Smooth muscle cell (in vitro differentiated cells): Measurements from ENCODE around the gene LGALS7B. TPM values are rescaled to one million over a fixed set of nuclear protein-coding genes. Genes with fewer than 3 reads are reported as not detected.
"Not testable (repeated sequence)": the region's sequence is repeated elsewhere in the genome, so short reads cannot be mapped to it uniquely, and the experiment has no call there.

Experiments
- DNase-seq: peaks from one replicate; lab custom pipeline; 2025; ENCODE audit not compliant: unreplicated experiment; lab: John Stamatoyannopoulos, UW
- H2AFZ ChIP-seq: fragments of 200-600 bp; sonication (generic); 2 replicates; pipeline ENCODE4 v1.6.0; 2016; ENCODE audit warnings: antibody characterized with exemption, low read depth, mild to moderate bottlenecking
- H3F3A ChIP-seq: fragments of 200-600 bp; sonication (generic); 2 replicates; pipeline ENCODE4 v1.6.0; 2017; ENCODE audit warnings: antibody characterized with exemption, low read depth
- H3K27ac ChIP-seq: fragments of 200-600 bp; sonication (generic); 2 replicates; pipeline ENCODE4 v1.5.1; 2016; ENCODE audit warnings: low read depth, mild to moderate bottlenecking
- H3K27me3 ChIP-seq: fragments of 200-600 bp; sonication (generic); 2 replicates; pipeline ENCODE4 v1.6.1; 2016; ENCODE audit warnings: low read depth, mild to moderate bottlenecking
- H3K36me3 ChIP-seq: fragments of 200-600 bp; sonication (generic); 2 replicates; pipeline ENCODE4 v1.5.1; 2016; ENCODE audit warnings: low read depth
- H3K4me1 ChIP-seq: fragments of 200-600 bp; sonication (generic); 2 replicates; pipeline ENCODE4 v1.5.1; 2016; ENCODE audit warnings: low read depth
- H3K4me2 ChIP-seq: fragments of 200-600 bp; sonication (generic); 2 replicates; pipeline ENCODE4 v1.6.0; 2016; ENCODE audit warnings: mild to moderate bottlenecking
- H3K4me3 ChIP-seq: fragments of 200-600 bp; sonication (generic); 2 replicates; pipeline ENCODE4 v1.5.1; 2016; ENCODE audit warnings: mild to moderate bottlenecking
- H3K79me2 ChIP-seq: fragments of 200-600 bp; sonication (generic); 2 replicates; pipeline ENCODE4 v1.6.0; 2016; ENCODE audit warnings: low read depth, mild to moderate bottlenecking
- H3K9ac ChIP-seq: fragments of 200-600 bp; sonication (generic); 2 replicates; pipeline ENCODE4 v1.6.0; 2016; ENCODE audit warnings: low read depth
- H3K9me3 ChIP-seq: fragments of 200-600 bp; sonication (generic); replicated peaks from 2 replicates; pipeline ENCODE4 v1.5.1; 2016; ENCODE audit warnings: low read depth
- H4K20me1 ChIP-seq: fragments of 200-600 bp; sonication (generic); 2 replicates; pipeline ENCODE4 v1.6.0; 2016; ENCODE audit warnings: low read depth
- CTCF ChIP-seq: fragments of 200-600 bp; sonication (generic); IDR thresholded peaks from 2 replicates; pipeline ENCODE4 v1.5.1; 2017; ENCODE audit warnings: borderline replicate concordance, mild to moderate bottlenecking, antibody characterized with exemption; ENCODE audit not compliant: insufficient read depth, poor library complexity, severe bottlenecking
- WGBS: methylation state at CpG from one replicate; pipeline ENCODE4 v1.1.7; 2016; ENCODE audit warnings: low lambda C conversion rate; 5-methylcytosine and 5-hydroxymethylcytosine counted together
- polyA plus RNA-seq: library from polyadenylated mRNA; unstranded; fragments of >200 nt; fragmentation: Nextera tagmentation; extraction: Ambion mirVana; gene quantifications from 2 replicates; pipeline ENCODE4 v1.2.1, GENCODE V29; 2016
- total RNA-seq: library from RNA; depleted of rRNA; stranded (reverse); fragments of >200 nt; gene quantifications from 2 replicates; pipeline ENCODE4 v1.2.3, GENCODE V29; 2014

The LGALS7B gene
- total and polyA plus RNA-seq, 2 experiments from 2014 or later = not detected

DNA sequence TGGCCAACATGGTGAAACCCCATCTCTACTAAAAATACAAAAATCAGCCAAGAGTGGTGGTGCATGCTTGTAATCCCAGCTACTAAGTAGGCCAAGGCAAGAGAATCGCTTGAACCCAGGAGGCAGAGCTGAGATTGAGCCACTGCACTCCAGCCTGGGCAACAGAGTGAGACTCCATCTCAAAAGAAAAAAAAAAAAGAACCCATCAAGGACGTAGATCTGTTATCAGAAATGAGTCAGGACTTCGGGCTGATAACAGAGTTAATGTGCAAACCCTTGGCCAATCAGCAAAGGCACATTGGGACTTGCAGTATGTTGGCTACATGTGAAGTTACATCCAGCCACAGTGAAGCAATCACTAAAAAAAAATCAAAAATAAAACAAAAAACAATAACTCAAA is 4.8 kb upstream of the LGALS7B start:
- Histone ChIP-seq H3K27me3 (no peaks in the 10 kb centered on the region), H3K79me2 (no peaks in the 10 kb centered on the region), H3K9ac (no peak overlapping the region), H4K20me1 (no peaks in the 10 kb centered on the region), H3K9me3 (no peaks in the 10 kb centered on the region), H3K36me3 (no peaks in the 10 kb centered on the region), H3K4me1 (no peaks in the 10 kb centered on the region), H3F3A (no peaks in the 10 kb centered on the region), H3K4me2 (no peak overlapping the region), H2AFZ (no peak overlapping the region), H3K4me3 (no peak overlapping the region), H3K27ac (no peak overlapping the region)
- TF ChIP-seq CTCF = no peak
- WGBS = 64% methylated on average over 3 of the region's 3 CpGs
- DNase-seq = no peak

DNA sequence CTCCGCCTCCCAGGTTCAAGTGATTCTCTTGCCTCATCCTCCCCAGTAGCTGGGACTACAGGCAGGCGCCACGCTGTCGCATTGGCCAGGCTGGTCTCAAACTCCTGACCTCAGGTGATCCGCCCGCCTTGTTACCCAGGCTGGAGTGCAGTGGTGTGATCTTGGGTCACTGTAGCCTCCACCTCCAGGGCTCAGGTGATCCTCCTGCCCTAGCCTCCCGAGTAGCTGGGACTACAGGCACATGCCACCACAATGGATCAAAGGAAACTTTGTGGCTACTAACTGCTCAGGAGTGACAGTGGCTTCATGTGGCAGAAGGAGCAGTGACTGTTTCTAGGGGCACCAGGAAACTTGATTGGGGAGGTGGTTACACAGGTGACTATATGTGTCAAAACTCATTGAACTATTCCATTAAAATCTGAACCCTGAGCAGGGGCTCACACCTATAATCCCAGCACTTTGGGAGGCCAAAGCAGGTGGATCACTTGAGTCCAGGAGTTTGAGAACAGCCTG is 3.8 kb upstream of the LGALS7B start:
- no peak overlapping the region for H3K9ac ChIP-seq
- WGBS = 98% methylated on average over 7 of the region's 7 CpGs
- no peak overlapping the region for H3K27ac ChIP-seq

DNA sequence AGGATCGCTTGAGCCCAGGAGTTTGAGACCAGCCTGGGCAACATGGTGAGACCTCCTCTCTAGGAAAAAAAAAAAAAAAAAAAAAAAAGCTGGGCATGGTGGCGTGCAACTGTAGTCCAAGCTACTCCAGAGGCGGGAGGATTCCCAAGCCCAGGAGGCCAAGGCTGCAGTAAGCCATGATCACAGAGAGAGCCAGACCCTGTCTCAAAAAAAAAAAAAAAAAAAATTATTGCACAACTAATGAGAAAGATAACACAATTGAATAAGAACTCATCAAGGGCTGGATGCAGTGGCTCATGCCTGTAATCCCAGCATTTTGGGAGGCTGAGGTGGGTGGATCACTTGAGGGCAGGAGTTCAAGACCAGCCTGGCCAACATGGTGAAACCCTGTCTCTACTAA is 2.9 kb upstream of the LGALS7B start:
- not testable (repeated sequence) for H4K20me1 ChIP-seq, H3K27me3 ChIP-seq, H3K4me2 ChIP-seq, H3K9ac ChIP-seq, H3F3A ChIP-seq, DNase-seq, H3K4me1 ChIP-seq, H3K79me2 ChIP-seq, H3K27ac ChIP-seq, H3K9me3 ChIP-seq, H2AFZ ChIP-seq, H3K4me3 ChIP-seq, H3K36me3 ChIP-seq
- WGBS = 95% methylated on average over 3 of the region's 3 CpGs

More for the DNA sequence above, 3.8 kb upstream of the LGALS7B start:
- H3K79me2 ChIP-seq = no peaks in the 10 kb centered on the region
- no peak for TF ChIP-seq CTCF
- no peaks in the 10 kb centered on the region for H3K4me1 ChIP-seq
- no peak for DNase-seq
- no peak overlapping the region for H3K4me2 ChIP-seq
- H4K20me1 ChIP-seq = no peaks in the 10 kb centered on the region
- H3K4me3 ChIP-seq = no peak overlapping the region
- H2AFZ ChIP-seq = no peak overlapping the region
- H3F3A ChIP-seq = no peaks in the 10 kb centered on the region
- no peaks in the 10 kb centered on the region for H3K9me3 ChIP-seq
- H3K36me3 ChIP-seq = no peaks in the 10 kb centered on the region
- H3K27me3 ChIP-seq = no peaks in the 10 kb centered on the region

DNA sequence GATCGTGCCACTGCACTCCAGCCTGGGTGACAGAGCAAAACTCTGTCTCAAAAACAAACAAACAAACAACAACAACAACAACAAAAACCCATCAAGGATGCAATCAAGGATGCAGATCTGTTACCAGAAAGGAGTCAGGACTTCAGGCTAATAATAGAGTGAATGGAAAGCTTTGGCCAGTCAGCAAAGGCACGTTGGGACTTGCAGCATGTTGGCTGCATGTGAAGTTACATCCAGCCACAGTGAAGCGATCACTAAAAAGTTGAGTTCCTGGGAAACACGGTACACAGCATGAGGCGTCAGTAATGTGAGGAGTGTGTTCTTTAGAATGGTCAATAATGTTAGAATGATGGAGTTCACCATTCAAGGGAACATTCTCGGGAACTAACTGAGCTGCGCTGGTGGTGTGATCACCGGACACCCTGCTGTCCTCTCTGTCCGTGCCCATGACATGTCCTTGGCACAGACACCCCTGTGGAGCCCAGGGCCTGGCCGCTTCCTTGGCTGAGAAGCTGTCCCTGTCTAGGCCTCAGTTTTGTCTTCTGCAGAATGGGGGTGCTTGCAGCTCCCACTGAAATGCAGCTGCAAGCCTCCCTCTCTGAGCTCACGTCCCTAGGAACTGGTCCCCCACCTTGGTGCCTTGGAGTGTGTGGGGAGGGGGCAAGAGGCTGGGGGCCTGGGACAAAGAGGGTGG is 2.3 kb upstream of the LGALS7B start:
- H3K9ac ChIP-seq = no peak overlapping the region
- H3K4me1 ChIP-seq = no peaks in the 10 kb centered on the region
- 86% methylated on average over 11 of the region's 11 CpGs for WGBS
- no peak for TF ChIP-seq CTCF
- no peak overlapping the region for H2AFZ ChIP-seq
- no peaks in the 10 kb centered on the region for H4K20me1 ChIP-seq
- no peaks in the 10 kb centered on the region for H3K9me3 ChIP-seq
- no peaks in the 10 kb centered on the region for H3K27me3 ChIP-seq
- H3K4me3 ChIP-seq = no peak overlapping the region
- no peak for DNase-seq
- H3K27ac ChIP-seq = no peak overlapping the region
- no peak overlapping the region for H3K4me2 ChIP-seq
- H3F3A ChIP-seq = no peaks in the 10 kb centered on the region
- H3K79me2 ChIP-seq = no peaks in the 10 kb centered on the region
- no peaks in the 10 kb centered on the region for H3K36me3 ChIP-seq

- 86% methylated on average over 7 of the region's 49 CpGs for WGBS
- H3K9me3 ChIP-seq, H3K9ac ChIP-seq, H3K4me3 ChIP-seq, H3K4me2 ChIP-seq, H3K27me3 ChIP-seq, H4K20me1 ChIP-seq, H3K36me3 ChIP-seq, DNase-seq, H3K27ac ChIP-seq, H2AFZ ChIP-seq, H3K79me2 ChIP-seq, H3K4me1 ChIP-seq, H3F3A ChIP-seq: not testable (repeated sequence)
Measured at GRCh38 chr19:38790507-38791403, 1.8 kb downstream of the LGALS7B start.

DNA sequence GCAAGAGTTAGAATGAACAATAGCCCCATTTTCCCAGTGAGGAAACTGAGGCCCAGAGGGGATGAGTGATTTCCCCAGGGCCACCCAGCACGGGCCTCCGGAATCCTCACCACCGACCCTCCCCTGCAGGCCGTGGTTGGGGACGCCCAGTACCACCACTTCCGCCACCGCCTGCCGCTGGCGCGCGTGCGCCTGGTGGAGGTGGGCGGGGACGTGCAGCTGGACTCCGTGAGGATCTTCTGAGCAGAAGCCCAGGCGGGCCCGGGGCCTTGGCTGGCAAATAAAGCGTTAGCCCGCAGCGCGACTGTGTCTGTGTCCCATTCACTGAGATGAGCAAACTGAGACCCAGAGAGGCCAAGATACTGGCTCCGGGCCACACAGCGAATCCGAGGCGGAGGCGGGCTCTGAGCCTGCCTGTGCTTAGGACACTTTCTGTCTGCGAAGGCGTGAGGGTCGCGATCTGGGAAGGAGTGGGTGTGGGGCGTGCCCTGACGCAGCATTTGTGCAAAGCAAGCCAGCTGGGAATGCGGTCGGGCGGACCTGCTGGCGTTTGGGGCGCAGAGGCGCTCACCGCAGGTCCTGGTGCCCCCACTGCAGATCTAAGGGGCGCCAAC is 2.6 kb downstream of the LGALS7B start:
- H3K79me2 ChIP-seq, DNase-seq, H2AFZ ChIP-seq, H3K27me3 ChIP-seq, H3K9ac ChIP-seq, H3K36me3 ChIP-seq, H3K4me1 ChIP-seq, H4K20me1 ChIP-seq, H3K9me3 ChIP-seq, H3K27ac ChIP-seq, H3F3A ChIP-seq, H3K4me3 ChIP-seq, H3K4me2 ChIP-seq: not testable (repeated sequence)
- WGBS = no CpG with 5 or more reads among the region's 40 CpGs
